Testis (tissue), 5 donors: Measurements from ENCODE around the gene CALY. TPM values are rescaled to one million over a fixed set of nuclear protein-coding genes. Genes with fewer than 3 reads are reported as not detected.
A peak's percentile ranks its signal among the peaks of the same experiment; 100 is the strongest.

Experiments used
- DNase-seq: peaks from one replicate; pipeline ENCODE4 v3.0.0-alpha.2; 2019
- H3K27ac ChIP-seq, 2 donors: fragments of 200-600 bp; sonication (generic); one replicate each; pipeline ENCODE4 v1.5.1; 2019
- H3K27me3 ChIP-seq: fragments of 200-600 bp; sonication (generic); one replicate; pipeline ENCODE4 v1.5.1; 2019
- H3K36me3 ChIP-seq: fragments of 200-600 bp; sonication (generic); one replicate; pipeline ENCODE4 v1.5.1; 2017; ENCODE audit warnings: low read depth; ENCODE audit errors: missing control alignments
- H3K4me1 ChIP-seq: fragments of 200-600 bp; sonication (generic); one replicate; pipeline ENCODE4 v1.5.1; 2019
- H3K4me3 ChIP-seq, 2 donors: fragments of 200-600 bp; sonication (generic); one replicate each; pipeline ENCODE4 v1.5.1; 2017 to 2019
- H3K9me3 ChIP-seq: fragments of 200-600 bp; sonication (generic); one replicate; pipeline ENCODE4 v1.5.1; 2017
- CTCF ChIP-seq, 3 experiments: fragments of 450-650 bp in 2 of 3; fragments of 200-600 bp in 1 of 3; sonication (generic) in 1 of 3; IDR thresholded peaks; one replicate each; pipeline ENCODE4 v1.5.1; 2016 to 2019; ENCODE audit warnings: antibody characterized with exemption in 3 of 3, mild to moderate bottlenecking in 2 of 3, moderate library complexity in 1 of 3
- POLR2A ChIP-seq: fragments of 450-650 bp; IDR thresholded peaks from one replicate; pipeline ENCODE4 v1.6.1; 2017; ENCODE audit warnings: antibody characterized with exemption, mild to moderate bottlenecking, moderate library complexity
- WGBS, 2 donors: methylation state at CpG; one replicate each; pipeline ENCODE4 v1.1.5; 2018; 5-methylcytosine and 5-hydroxymethylcytosine counted together
- intact Hi-C: fragments of 100-400 bp; cut with DNase I; formaldehyde crosslinking; loops from one replicate; pipeline ENCODE4 v1.15.1; 2023; ENCODE audit warnings: low total_unique reads
- long read RNA-seq, 2 donors: transcript quantifications; one replicate each; lab custom pipeline, GENCODE V29; 2026
- polyA plus RNA-seq: library from polyadenylated mRNA; stranded (reverse); fragments of 350-450 nt; fragmentation: Illumina TruSeq; extraction: RNeasy Lipid Tissue Mini Kit (QIAGEN cat#74804); gene quantifications from one replicate; pipeline ENCODE4 v1.2.3, GENCODE V29; 2014; ENCODE audit warnings: low read depth, low replicate concordance; ENCODE audit not compliant: insufficient read depth
- total RNA-seq, 2 donors: library from RNA; depleted of rRNA; stranded (reverse); fragments of >200 nt; gene quantifications; one replicate each; pipeline ENCODE4 v1.2.3, GENCODE V29; 2016

CALY gene
- total RNA-seq (10 to 100 TPM; 19.2 to 35.5 TPM), polyA plus RNA-seq (4.9 TPM)
- long read RNA-seq, donor 1, transcript CALY-205 (2 exons, 655 nt): major isoform, 6 of 25 reads
- long read RNA-seq, donor 1, partial matches to known transcripts: 18 of 25 reads
- long read RNA-seq, donor 1, other reads (novel, unspliced or antisense): 0 of 25 reads
- long read RNA-seq, donor 2, transcript CALY-205 (2 exons, 655 nt): major isoform, 5 of 6 reads
- long read RNA-seq, donor 2, partial matches to known transcripts: 0 of 6 reads
- long read RNA-seq, donor 2, other reads (novel, unspliced or antisense): 0 of 6 reads

DNA sequence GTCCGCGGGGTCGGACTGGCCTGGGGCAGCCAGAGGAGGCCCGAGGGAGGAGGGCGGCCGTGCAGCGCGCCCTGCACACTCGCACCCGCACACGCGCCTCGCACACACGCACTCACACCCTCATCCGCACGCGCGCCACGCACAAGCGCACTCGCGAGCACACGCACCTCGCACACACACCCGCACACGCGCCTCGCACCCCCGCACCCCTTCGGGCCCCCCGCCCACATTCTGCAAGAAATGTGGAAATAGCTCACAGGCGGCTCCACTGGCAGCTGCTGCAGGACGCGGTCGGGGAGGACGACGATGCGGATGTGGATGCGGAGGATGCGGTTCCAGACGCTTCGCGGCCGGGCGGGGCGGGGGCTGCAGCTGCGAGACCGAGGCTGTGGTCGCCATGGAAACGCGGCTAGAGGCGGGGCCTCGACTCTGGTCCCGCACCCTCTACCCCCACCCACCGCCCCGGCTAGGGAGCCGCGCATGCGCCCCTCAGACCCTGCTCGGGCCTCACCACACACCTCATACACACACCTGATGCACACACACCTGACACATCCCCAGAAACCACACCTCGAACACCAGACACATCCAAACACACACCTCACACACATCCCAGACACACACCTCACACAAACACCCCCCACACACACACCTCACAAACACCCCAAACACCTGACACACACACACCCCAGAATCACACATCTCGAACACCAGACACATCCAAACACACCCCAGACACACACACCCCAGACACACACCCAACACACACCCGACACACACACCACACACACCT, at the start of gene CALY:
Gene CALY, minus strand, starts transcription at position 320 of the 793 bp plus-strand sequence. CDS start 7,907 bp downstream, outside the sequence.
- H3K4me1 ChIP-seq: peaks cover 23% of the 10 kb centered on the region
- no peaks in the 10 kb centered on the region for H3K36me3 ChIP-seq
- no peak for TF ChIP-seq POLR2A
- peaks cover 7% of the 10 kb centered on the region for H3K27me3 ChIP-seq
- intact Hi-C loops: no loop called here
- H3K4me3 ChIP-seq: peak within 1 kb of the TSS; percentile 39 to 57
- WGBS, 2 donors: 8 to 38% methylated on average over 4 to 63 of the region's 63 CpGs
- no peaks in the 10 kb centered on the region for H3K9me3 ChIP-seq
- peak; percentile 79 for DNase-seq
- H3K27ac ChIP-seq: no peak within 1 kb of the TSS

DNA sequence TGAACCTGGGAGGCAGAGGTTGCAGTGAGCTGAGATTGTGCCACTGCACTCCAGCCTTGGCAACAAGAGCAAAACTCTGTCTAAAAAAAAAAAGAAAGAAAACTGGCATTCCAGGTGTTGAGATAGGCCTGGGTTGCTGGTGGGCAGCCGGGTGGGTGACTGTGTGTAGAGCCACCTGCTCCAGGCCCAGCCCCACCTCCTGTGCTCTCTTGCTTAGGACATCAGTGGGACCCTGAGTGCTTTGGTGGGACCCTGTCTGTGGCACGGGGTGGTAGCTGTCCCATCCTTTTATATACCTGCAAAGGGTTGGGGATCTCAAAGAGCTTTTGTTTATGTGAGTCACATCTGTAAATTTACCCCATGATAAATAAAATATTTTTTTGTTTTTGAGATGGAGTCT, 48.5 kb upstream of the CALY start:
- Histone ChIP-seq H3K36me3 (no peaks in the 10 kb centered on the region), H3K27me3 (no peaks in the 10 kb centered on the region), H3K4me3 (no peak overlapping the region), H3K9me3 (no peaks in the 10 kb centered on the region), H3K27ac (no peak overlapping the region), H3K4me1 (no peaks in the 10 kb centered on the region)
- 94 to 100% methylated on average over 2 of the region's 2 CpGs for WGBS, 2 donors
- TF ChIP-seq POLR2A (no peak), CTCF (IDR thresholded peaks at IDR 0.05) (no peak)
- intact Hi-C loops: no loop called here
- DNase-seq: no peak

DNA sequence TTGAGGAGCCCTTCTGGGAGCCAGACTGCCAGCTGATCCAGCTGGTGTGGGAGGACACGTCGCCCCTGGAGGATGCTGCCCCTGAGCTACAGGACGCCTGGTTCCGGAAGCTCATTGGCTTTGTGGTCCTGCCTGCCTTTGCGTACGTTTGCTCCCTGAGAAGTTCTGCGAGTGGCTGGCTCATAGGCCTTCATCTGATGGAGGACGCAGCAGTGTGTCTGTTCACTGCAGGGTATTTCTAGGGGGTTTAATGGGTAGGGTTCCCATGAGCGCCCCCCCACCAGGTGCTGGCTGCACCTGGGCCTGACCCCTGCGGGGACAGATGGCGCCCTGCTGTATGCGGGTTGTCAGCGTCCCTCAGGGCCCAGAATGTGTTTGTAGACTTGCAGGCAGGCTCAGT, 47.4 kb upstream of the CALY start:
- H3K9me3 ChIP-seq: no peaks in the 10 kb centered on the region
- no peak overlapping the region for H3K27ac ChIP-seq
- H3K36me3 ChIP-seq: no peaks in the 10 kb centered on the region
- 94% methylated on average over 9 to 13 of the region's 13 CpGs for WGBS, 2 donors
- no peak for TF ChIP-seq POLR2A
- intact Hi-C loops: no loop called here
- H3K4me3 ChIP-seq: no peak overlapping the region
- DNase-seq: no peak
- H3K27me3 ChIP-seq: no peaks in the 10 kb centered on the region
- H3K4me1 ChIP-seq: peaks cover 5% of the 10 kb centered on the region

DNA sequence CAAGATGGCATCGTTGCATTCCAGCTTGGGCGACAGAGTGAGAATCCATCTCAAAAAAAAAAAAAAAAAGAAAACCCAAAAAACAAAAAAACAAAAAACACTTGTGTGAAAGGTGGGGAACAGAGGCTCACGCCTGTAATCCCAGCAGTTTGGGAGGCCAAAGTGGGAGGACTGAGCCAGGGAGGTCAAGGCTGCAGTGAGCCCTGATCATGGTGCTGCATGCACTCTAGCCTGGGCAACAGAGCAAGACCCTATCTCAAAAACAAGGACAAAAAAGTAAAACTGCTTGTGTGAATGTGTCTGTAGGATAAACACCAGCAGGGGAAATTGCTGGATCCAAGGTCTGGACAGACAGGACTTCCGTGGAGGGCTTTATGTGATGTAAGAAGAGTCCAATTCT, 46.9 kb upstream of the CALY start:
- WGBS, 2 donors: 89 to 96% methylated on average over 4 of the region's 4 CpGs
- no peaks in the 10 kb centered on the region for H3K36me3 ChIP-seq

DNA sequence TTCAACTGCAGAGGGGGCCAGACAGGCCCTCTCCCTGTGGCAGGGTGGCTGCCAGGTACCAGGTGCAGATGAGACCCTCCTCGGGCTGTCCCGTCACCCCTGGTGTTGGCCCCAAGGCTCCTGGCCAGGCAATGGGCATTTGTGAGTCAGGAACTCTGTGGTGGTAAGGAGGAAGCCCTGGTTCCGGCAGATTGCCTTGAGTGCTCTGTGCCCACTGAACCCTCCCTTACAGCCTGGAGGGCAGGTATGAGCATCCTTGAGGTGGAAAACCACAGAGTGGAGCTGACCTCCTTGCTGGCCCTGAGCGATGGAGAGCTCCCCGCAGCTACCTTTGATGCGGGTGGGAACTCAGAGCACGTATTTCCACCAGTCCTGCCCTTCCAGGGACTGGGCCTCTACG, 44.3 kb upstream of the CALY start:
- no peak overlapping the region for H3K4me3 ChIP-seq
- intact Hi-C loops: no loop called here
- TF ChIP-seq POLR2A (no peak), CTCF (IDR thresholded peaks at IDR 0.05) (no peak)
- no peaks in the 10 kb centered on the region for H3K9me3 ChIP-seq
- no peaks in the 10 kb centered on the region for H3K27me3 ChIP-seq
- H3K36me3 ChIP-seq: no peaks in the 10 kb centered on the region
- H3K27ac ChIP-seq: no peak overlapping the region
- no peak for DNase-seq
- peaks cover 5% of the 10 kb centered on the region for H3K4me1 ChIP-seq
- 93 to 96% methylated on average over 2 to 8 of the region's 8 CpGs for WGBS, 2 donors

More for the DNA sequence above, 46.9 kb upstream of the CALY start:
- H3K4me1 ChIP-seq: peaks cover 5% of the 10 kb centered on the region
- H3K4me3 ChIP-seq: no peak overlapping the region
- no peaks in the 10 kb centered on the region for H3K9me3 ChIP-seq
- TF ChIP-seq POLR2A (no peak), CTCF (IDR thresholded peaks at IDR 0.05) (no peak)
- intact Hi-C loops: no loop called here
- H3K27me3 ChIP-seq: no peaks in the 10 kb centered on the region
- DNase-seq: no peak
- H3K27ac ChIP-seq: no peak overlapping the region
